Glutamatergic neuron (in vitro differentiated cells): ENCODE measurements around the gene MED8. TPM values are rescaled to one million over a fixed set of nuclear protein-coding genes. Genes with fewer than 3 reads are reported as not detected.

Source experiments
- DNase-seq: peaks from one replicate; pipeline ENCODE4 v3.0.0; 2022
- H3K27ac Mint-ChIP-seq: one replicate; pipeline ENCODE4 v1.8.0; 2020; ENCODE audit warnings: mild to moderate bottlenecking, mixed read lengths, inconsistent platforms; ENCODE audit not compliant: unreplicated experiment
- H3K27me3 Mint-ChIP-seq: one replicate; pipeline ENCODE4 v1.8.0; 2020; ENCODE audit warnings: mild to moderate bottlenecking, moderate library complexity, mixed read lengths, inconsistent platforms; ENCODE audit not compliant: unreplicated experiment
- H3K36me3 Mint-ChIP-seq: one replicate; pipeline ENCODE4 v1.8.0; 2020; ENCODE audit warnings: mild to moderate bottlenecking, mixed read lengths, inconsistent platforms; ENCODE audit not compliant: unreplicated experiment
- H3K4me1 Mint-ChIP-seq: one replicate; pipeline ENCODE4 v1.8.0; 2020; ENCODE audit warnings: mild to moderate bottlenecking, low read depth, mixed read lengths, inconsistent platforms; ENCODE audit not compliant: unreplicated experiment
- H3K4me3 Mint-ChIP-seq: one replicate; pipeline ENCODE4 v1.8.0; 2020; ENCODE audit warnings: mild to moderate bottlenecking, mixed read lengths, inconsistent platforms; ENCODE audit not compliant: unreplicated experiment
- H3K9me3 Mint-ChIP-seq: one replicate; pipeline ENCODE4 v1.8.0; 2020; ENCODE audit warnings: mild to moderate bottlenecking, moderate library complexity, mixed read lengths, inconsistent platforms; ENCODE audit not compliant: unreplicated experiment
- total RNA-seq: library from RNA; stranded (reverse); fragmentation: NEBNext Ultra II Directional; extraction: Animal tissue kit (Norgen Biotek cat#: 25700); gene quantifications from one replicate; pipeline ENCODE4 v1.2.1, GENCODE V29; 2021; ENCODE audit not compliant: unreplicated experiment
- TF ChIP-seq, protein P1 (sequence below): fragments of 200-600 bp; sonication (generic); IDR thresholded peaks from one replicate; pipeline ENCODE4 v1.5.0; 2021; ENCODE audit not compliant: partially characterized antibody, unreplicated experiment

MED8 gene
- total RNA-seq, 1 donor from 2014 or later, result 39.1 TPM

DNA sequence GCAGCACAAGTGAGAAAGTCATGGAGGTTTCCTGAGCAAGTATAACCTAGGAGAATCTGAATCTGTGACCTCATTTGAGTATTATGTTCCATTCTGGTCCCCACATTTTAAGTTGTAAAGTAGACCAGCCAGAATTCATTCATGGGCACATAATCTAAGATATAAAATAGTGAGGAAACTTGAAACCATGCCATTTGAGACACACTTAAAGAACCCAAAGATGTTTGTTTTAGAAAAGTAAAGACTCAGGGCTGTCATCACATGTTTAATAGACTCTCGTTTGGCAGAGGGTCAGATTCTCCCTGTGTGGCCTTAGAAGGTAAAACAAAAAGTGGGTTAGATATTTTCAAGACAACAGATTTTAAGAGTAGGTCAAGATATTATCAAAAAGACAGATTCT lies 6.5 kb upstream of the MED8 start:
- TF ChIP-seq, protein P1, sequence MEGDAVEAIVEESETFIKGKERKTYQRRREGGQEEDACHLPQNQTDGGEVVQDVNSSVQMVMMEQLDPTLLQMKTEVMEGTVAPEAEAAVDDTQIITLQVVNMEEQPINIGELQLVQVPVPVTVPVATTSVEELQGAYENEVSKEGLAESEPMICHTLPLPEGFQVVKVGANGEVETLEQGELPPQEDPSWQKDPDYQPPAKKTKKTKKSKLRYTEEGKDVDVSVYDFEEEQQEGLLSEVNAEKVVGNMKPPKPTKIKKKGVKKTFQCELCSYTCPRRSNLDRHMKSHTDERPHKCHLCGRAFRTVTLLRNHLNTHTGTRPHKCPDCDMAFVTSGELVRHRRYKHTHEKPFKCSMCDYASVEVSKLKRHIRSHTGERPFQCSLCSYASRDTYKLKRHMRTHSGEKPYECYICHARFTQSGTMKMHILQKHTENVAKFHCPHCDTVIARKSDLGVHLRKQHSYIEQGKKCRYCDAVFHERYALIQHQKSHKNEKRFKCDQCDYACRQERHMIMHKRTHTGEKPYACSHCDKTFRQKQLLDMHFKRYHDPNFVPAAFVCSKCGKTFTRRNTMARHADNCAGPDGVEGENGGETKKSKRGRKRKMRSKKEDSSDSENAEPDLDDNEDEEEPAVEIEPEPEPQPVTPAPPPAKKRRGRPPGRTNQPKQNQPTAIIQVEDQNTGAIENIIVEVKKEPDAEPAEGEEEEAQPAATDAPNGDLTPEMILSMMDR, result no peak
- Mint-ChIP-seq H3K4me3 (no peak overlapping the region), H3K27me3 (no peaks in the 10 kb centered on the region), H3K27ac (no peak overlapping the region), H3K4me1 (no peaks in the 10 kb centered on the region), H3K36me3 (no peaks in the 10 kb centered on the region), H3K9me3 (no peaks in the 10 kb centered on the region)
- no peak for DNase-seq

DNA sequence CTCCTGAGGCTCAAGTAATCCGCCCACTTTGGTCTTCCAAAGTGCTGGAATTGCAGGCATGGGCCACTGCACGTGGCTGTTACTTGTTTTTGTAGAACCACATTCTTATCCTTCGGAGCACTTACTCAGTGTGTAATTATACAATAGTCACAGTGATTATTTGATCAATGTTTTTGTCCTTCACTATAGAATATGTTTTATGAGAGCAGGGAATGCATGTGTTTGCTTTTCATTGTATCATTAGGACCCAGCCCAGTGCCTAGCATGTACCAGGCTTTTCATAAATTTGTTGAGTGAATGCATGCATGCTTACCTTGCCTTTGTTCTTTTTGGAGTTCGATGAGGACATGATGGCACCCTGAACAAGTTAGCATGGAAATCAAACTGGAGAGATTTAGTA lies 5.9 kb upstream of the MED8 start:
- no peaks in the 10 kb centered on the region for H3K36me3 Mint-ChIP-seq
- no peaks in the 10 kb centered on the region for H3K4me1 Mint-ChIP-seq
- TF ChIP-seq, protein P1, result no peak
- no peaks in the 10 kb centered on the region for H3K27me3 Mint-ChIP-seq
- no peaks in the 10 kb centered on the region for H3K9me3 Mint-ChIP-seq
- no peak for DNase-seq
- H3K4me3 Mint-ChIP-seq, result no peak overlapping the region
- no peak overlapping the region for H3K27ac Mint-ChIP-seq

DNA sequence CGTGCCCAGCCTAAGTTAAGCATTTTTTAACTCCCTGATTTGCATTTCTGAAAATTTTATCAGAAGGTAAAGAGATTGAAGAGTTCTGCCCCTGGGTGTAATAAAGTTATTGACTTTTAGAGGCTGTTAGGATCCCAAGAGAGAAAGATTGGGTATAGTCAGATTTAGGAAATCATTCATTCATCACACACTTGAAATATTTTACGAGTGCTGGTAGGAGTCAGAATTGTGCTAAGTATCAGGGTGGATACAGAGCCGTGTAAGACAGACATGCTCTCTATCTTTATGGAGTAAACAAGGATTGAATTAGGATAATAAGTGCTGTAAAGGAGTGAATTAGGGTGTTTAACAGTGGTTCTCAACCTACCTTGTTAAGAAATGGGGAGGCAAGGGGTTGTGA lies 3.1 kb upstream of the MED8 start:
- Mint-ChIP-seq H3K9me3 (no peaks in the 10 kb centered on the region), H3K4me1 (peaks cover 9% of the 10 kb centered on the region)
- no peak for DNase-seq

DNA sequence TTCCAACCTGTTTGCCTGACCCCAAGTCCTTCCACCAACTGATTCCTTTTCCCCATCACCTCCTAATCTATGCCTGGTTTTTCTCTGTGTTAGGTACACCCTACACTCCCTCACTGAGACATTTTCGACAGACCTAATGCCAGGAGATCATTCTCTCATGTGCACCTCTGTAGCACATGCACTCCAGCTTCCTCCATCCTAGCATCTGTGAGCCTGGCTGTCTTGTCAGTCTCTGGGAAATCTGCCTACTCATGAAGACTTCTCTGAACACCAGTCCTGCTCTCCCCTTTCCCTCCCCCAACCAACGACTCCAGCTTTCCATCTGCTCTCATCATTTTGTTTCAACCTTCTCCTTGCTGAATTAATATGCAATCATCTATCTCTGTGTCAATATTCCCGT lies 987 bp downstream of the MED8 start:
- Mint-ChIP-seq H3K4me1 (peaks cover 11% of the 10 kb centered on the region), H3K27ac (peak overlapping the region; percentile 24), H3K9me3 (no peaks in the 10 kb centered on the region), H3K4me3 (peak overlapping the region; percentile 100), H3K36me3 (peaks cover 5% of the 10 kb centered on the region), H3K27me3 (peaks cover 3% of the 10 kb centered on the region)
- TF ChIP-seq, protein P1, result no peak
- DNase-seq, result no peak

More for the DNA sequence above, 3.1 kb upstream of the MED8 start:
- H3K27me3 Mint-ChIP-seq, result peaks cover 3% of the 10 kb centered on the region
- H3K4me3 Mint-ChIP-seq, result no peak overlapping the region
- no peaks in the 10 kb centered on the region for H3K36me3 Mint-ChIP-seq
- H3K27ac Mint-ChIP-seq, result no peak overlapping the region
- TF ChIP-seq, protein P1, result no peak

DNA sequence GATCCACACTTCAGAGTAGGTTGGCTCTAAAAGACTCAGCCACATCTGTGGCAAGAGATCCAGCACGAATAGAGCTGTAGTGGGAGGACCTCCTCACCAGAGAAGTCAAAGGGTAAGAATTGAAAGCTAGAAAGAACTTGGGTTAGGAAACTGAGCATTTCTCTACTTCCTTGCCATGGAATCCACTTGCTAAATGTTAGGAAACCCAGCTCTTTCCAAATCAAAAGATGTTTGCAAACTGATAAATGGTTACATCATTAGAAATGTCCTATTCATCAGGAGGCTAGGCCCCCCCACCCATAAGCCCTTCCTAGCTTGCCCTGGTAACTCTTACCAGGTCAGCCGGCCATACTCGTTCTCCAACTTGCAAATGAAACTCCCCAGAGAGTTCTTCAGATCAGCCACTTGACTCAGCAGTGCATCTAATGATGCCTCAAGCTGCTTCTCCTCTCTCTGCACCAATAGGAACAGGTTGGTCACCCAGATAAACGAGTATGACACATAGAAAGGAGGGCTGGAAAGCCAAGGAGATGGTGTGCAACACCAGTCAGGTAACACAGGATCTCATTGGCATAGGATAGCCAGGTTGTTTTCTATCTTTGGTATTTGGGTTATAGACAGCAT lies 1.5 kb downstream of the MED8 start:
- peaks cover 3% of the 10 kb centered on the region for H3K27me3 Mint-ChIP-seq
- peaks cover 11% of the 10 kb centered on the region for H3K4me1 Mint-ChIP-seq
- TF ChIP-seq, protein P1, result no peak
- H3K27ac Mint-ChIP-seq, result no peak overlapping the region
- DNase-seq, result no peak
- peak overlapping the region; percentile 100 for H3K4me3 Mint-ChIP-seq
- H3K36me3 Mint-ChIP-seq, result peaks cover 5% of the 10 kb centered on the region
- H3K9me3 Mint-ChIP-seq, result no peaks in the 10 kb centered on the region
